Activated gamma-delta T cell treated with Interleukin-2 at 50 U/mL for 16 hours (primary cell): ENCODE measurements around the gene PSMB7.

Experiments used
- DNase-seq: peaks from one replicate; pipeline ENCODE4 v3.0.0-alpha.2; 2020

Gene PSMB7

DNA sequence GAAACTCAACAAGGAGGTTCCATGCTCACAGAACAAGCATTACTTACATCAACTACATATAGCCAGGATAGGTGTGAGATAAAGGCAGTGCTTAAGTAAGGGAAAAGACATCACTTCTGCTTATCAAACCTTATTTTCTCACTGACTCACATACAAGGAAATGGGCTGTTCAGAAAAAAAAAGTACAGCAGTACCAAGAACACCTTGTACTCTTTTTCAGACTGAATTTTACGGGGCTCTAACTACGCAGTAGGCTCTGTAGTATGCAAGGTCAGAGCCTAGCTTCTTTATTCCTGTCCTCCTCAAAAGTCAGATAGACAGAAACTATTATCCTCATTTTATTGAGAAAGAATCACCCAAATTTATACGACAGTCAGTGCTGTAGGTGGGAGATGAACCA, 5.8 kb downstream of the PSMB7 start:
- DNase-seq, result no peak

DNA sequence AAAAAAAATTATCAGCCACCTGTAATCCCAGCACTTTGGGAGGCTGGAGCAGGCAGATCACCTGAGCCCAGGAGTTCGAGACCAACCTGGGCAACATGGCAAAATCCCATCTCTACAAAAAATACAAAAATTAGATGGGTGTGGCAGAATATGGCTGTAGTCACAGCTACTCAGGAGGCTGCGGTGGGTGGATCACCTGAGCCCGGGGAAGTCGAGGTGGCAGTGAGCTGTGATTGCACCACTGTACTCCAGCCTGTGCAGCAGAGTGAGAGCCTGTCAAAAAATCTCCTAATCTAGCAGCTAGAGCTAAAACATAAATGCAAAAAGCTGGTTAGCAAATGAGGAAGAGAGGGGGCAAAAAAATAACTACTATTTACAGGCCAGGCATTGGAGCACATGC, 12.0 kb downstream of the PSMB7 start:
- DNase-seq, result no peak

DNA sequence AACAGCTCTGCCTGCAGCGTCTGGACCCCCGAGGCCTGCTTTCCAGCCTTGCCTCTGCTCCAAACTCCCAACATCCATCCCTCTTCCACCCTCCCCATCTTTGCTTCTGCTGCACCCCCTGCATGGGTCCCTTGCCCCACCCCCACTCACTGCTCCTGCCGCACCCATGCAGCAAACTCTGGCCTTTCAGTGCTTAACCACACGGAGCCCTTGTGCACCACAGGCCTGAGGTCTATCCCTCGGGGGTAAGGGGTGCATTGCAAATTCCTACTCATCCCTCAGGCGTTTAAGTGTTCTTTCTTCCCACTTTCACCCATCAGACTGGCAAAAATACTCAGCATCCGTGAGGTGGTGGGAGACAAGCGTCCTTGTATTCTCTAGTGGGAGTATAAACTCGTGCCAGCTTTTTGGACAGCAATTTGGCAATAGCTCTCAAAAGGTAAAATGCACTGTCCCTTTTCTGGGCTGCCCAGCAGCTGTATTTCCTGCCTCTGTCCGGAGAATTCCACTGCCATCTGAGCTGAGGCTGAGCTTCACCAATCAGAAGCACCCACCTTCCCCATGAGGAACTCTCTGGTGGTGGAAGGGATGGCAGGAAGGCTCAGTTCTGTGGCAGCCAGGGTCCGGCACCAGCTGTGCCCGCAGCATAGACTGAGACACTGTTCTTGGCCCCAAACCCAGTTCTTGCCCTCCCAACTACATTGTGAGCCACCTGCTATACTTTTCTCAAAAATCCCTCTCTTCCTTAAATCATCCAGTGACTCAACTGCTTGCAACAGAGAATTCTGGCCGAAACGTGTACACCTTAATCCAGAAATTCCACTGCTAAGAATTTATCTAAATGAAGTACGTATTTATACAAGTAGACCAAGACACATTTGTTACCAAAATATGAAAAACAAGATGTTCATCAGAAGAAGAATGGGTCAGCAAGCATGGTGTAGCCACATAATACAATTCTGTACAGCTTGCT, 15.0 kb downstream of the PSMB7 start:
- no peak for DNase-seq

DNA sequence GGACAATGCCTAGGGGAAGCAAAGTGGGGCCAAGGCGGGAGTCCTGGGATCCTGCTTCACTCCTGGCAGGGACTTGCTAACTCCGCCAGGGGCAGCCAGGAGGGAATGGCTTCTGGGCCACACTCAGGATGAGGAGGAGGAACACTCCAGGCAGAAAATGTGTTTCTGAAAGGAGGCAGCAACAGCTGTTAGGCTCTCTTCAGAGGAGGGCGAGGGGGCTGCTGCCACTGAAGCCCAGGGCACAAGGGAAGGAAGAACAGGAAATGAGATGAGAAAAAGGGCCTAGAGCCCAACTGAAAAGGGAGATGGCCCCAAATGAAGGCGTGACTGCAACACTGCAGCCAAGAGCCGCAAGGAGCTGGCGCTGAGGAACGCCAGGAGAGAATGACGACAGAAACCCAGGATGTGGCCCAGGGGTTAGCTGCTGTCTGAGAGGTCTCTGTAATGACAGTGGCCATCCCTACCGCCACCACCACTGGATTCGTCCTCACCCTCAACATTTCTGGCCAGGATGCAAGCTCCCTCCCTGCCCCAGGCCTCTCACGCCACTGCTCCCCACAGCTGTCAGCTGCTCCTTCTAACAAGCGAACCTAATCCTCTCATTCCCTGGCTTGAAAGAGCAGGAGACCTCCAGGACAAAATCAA, 15.8 kb downstream of the PSMB7 start:
- DNase-seq, result no peak

DNA sequence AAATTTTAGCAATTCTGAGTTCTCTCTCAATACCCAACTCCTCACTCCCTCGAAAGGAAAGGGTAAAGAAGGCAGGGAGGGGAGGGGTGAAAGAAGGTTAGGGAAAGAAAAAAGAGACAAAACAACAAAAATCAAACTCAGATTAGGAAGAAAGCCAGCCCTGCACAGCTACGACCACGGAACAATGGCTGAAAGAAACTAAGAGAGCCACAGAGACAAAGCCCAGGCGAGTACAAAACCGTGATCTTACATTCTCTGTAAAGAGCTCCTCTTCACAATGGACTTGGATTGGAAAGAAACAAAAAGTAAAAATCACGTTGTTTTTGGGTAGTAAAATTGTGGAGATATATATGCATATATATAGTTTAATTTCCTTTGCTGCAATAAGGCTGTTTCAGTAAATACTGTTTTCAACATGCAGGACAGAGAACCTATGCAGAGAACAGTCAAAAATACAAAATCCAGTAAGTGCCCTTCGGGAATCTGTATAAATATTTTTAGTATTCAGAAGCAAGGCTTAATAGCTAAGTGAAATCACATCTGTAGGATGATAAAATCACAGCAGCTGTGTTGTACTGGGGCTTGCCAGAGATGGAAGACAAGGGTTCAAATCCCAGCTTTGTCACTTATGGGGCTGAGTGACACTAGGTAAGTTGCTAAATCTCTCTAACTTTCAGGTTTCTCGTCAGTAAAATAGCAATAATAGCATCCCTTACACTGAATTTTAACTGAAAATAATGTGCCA, 16.9 kb downstream of the PSMB7 start:
- DNase-seq, result no peak

DNA sequence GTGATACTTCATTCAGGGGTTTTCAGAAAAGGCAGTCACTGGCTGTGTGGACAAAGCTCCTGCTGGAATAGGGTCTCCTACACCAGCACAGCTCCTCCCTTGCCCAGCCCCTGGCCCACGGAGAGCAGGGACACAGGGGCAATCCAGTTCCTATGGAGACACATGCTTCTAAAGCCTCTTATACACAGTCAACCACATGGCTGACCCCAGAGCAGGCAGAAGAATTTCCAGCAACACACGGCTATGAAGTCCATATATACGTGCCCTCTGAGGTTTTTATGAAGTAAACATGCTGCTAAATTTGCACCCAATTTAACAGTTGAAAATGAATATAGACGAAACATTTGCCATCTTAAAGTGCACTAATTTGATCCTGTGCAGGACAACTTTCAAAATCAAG, 19.4 kb downstream of the PSMB7 start:
- DNase-seq, result no peak

DNA sequence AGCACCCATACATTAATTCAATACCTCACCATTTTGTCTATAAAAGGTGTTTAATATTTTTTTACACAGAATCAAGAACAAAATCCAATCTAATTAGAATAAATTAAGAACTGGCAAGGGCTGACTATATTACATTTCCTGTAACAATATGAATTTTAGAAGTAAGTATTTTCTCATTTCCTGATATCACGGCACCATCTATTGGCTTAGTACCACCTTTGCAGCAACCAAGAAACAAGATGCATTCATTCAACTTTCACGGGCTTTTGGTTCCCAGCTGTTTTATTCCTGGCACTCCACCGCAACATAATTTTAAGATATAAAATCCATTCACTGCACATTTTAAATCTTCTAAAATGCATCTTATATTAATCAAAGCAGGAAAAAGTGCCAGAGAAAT, 20.6 kb downstream of the PSMB7 start:
- no peak for DNase-seq

DNA sequence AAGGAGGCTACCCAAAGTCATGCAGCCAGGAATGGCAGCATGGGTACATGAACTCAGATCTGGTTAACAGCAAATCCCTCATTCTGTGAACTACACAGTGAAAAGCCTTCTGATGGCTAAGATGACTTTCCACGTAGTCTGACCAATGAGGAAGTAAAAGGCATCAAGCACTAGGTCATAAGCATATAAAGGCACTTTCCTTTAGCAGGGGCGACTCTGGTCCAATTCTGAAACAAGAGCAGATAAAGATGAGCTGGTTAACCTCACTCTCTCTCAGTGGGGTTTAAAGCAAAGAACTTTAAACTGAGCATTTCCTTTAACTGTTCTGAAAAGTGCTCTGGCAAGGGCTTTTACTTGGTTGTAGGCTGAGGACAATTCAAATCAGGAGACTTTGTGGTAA, 21.1 kb downstream of the PSMB7 start:
- no peak for DNase-seq

DNA sequence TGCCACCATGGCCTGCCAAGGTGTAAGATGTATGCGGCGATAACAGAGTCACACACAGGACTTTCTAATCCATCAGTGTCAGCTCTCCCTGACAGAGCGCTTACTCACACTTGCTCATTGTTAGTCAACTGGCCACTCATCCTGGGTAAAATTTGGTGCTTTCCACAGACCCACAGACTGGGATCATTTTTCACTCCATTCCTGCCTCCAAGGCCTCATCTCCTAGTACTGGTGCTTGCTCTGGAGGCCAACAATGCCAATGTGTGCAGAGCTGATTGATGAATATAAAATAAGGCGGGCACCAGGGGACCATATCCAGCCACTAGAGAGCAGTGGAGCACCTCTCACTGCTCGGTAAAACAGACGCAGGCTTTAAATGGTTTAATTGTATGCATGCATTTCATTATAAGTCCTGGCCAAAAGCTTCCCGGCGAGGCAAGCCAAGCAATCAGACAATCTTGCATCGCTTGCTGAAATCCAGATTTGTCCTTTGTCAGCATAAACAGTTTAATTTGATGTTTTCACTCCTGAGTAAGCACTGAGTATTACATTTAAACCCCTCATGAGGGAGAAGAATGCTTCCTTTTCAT, 22.3 kb downstream of the PSMB7 start:
- DNase-seq, result no peak

DNA sequence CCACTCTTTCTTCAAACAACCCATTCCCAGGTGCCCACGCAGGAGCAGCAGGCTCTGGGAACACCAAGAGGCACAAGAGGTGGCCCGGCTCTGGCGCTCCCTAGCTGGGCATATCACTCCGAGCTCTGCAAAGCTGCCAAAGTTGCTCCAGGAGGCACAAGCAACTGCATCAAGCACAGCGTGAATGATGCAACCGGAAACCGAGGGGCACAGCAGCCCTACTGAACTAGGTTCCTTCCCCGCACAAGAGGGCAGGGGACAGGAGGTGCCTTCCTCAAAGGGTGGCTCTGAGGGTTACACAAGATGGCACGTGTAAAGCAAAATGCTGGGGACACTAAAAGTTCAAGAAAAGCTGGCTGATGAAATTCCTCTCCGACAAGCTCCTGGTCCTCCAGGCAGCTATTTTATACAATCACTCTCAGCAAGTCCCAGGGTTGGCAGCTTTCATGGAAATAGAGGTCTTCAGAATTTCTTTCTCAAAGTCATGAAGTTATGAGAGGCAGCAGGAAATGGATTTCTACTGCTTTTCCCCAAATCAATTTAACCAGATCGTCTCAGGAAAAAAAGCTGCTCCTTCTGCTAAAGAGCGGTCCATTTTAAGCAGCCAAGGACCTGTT, 22.9 kb downstream of the PSMB7 start:
- no peak for DNase-seq

DNA sequence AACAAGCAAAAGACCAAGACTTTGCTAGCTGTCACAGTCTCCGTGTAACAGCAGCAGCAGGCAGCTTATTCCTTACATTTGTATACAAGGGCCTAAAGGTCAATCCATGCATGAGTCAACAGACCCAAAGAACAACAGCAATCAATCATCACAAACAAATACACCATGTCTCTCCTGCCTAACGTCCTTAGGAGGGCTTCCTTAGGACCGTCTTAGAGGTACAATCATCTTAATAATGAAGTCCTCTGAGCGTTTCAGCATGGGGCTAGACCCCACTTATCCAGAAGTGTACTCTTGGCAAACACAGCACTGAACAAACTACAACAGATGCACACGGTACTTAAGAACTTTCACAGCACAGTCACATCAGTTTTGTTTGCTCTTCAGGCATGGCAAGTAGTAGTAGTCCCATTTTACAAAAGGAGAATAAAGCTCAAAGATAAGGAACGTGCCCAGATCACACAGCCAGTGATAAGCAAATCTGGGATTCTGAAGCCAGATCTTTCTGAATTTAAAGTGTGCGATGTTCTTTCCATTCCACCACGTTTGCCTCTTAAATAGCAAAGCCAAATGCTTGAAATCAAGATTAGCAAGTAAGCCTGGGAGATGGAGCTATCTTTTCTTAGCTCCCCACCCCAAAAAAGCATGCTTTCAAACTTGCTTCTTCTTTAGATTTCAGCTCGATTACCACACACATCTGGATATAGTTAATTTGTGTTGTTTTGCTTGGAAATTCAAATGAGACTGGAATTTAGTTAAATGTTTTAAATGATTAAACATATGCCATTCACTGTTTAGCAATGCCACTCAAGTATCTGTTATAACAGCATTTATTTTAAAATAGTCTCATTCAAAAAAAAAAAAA, 24.2 kb downstream of the PSMB7 start:
- DNase-seq, result no peak

DNA sequence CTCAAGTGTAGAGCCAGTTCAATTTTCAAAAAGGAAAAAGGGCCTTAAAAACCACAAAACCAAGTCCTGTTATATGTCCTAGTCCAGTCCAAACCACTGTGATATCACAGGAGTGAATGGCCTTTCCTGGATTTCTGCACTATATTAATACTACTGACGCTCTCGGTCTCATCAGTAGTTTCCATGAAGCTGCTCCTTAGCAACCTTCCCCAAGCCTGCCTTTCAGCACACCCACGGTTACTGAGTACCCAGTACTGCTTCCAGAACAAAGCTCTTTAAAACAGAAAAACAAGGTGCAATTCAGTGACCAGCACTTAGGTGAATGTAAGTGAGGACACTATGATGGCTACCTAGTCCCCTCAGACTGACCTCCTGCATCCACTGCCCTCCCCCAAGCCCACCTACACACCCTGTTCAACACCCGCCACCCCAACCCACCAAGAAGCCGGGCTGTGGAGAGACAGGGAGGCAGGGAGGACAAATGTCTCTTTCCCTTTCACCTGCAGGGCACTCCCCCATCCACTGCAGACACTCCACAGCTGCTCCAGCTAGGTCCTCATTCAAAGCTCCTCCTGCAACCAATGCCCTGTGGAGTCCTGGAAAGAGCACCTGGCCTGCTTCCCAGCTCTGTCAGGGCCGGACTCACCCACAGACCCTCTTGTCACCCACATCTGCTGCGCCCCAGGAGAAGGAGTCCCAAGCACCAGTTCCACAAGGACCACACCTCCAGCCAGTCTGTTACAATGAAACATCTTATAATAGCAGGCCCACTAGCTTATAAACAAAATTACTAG, 25.9 kb downstream of the PSMB7 start:
- DNase-seq, result no peak

DNA sequence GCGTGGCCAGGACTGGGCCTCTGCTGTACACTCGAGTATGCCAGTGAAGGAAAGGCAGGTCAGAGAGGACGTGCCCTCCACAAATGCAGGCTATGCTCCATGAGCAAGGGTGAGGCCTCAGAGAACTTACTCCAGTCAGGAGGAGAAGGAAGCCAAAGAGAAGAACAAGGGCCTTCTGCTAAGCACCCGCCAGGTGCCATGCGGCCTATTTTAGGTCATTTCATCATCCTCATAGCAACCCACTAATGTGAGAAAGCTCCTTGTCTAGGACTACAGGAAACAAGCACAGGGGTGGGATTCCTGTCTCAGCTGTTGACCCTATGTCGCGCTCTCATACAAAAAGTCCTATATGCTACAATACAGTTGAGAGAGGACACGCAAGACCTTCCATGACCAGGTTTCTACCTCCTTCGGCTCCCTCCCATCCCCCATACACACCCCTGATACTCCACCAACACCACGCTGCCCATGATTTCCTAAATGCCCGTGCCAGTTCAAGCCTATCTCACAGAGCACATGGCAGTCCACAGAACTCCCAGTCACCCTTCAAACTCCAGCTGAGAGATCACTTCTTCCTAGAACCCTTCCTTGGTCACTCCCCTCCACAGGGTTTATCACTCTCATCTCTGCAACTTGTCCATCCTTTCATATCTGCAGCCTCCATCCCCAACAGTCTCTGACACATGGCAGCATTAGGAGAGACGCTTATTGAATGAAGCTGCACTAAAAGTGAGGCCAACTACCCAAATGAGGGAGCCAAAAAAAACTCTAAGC, 26.8 kb downstream of the PSMB7 start:
- no peak for DNase-seq

DNA sequence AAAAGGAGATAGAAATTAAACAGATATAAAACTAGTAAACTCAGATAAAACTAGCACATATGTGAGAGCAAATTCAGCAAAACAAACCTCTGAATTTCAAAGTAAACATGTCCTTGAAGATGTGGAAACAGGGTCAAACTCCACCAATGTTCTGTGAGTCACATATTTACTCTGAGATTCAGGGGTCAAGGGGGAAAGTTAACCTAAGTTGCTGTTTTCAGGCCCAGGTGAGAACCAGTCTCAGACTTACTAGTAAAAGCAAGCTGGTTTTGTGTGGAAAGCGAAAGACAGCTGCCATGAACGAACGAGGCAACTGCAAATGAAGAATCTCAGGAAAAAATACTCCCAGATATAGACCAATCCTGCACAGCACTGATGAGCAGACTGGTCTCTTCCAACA, 29.0 kb downstream of the PSMB7 start:
- no peak for DNase-seq

DNA sequence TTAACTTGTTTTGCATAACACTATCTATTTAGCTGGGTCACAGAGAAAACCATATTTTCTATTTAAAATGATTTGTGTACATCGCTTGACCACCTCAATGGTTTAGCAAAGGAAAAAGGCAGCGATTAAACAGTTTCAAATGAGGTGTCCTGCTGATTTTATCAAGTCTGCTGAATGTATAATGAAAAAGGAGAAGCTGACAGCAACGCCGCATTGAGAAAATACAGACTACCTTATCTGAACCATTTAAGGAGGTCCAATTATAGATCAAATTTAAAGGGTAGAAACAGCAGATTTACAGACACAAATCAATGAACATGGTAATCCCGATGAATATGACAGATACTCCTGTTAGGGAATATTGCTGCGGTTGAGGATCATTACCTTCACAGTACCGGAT, 29.6 kb downstream of the PSMB7 start:
- DNase-seq, result no peak

DNA sequence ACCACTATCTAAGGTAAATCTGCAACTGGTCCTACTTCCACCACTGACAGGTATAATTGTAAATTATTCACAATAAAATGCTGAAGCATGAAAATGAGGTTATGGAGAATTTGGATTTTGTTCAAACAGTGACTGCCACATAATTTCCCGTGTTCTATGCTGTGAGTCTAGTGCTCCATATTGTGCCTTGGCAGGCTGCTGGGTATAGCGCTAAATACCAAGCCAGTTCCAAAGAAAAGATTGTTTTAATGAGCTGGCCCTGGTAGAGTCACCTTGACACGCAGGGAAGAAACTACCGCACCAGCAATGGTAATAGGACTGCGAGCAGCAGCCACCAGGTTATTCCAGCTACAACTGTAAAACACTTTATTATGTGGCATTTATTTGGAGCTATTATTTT, 30.4 kb downstream of the PSMB7 start:
- no peak for DNase-seq

DNA sequence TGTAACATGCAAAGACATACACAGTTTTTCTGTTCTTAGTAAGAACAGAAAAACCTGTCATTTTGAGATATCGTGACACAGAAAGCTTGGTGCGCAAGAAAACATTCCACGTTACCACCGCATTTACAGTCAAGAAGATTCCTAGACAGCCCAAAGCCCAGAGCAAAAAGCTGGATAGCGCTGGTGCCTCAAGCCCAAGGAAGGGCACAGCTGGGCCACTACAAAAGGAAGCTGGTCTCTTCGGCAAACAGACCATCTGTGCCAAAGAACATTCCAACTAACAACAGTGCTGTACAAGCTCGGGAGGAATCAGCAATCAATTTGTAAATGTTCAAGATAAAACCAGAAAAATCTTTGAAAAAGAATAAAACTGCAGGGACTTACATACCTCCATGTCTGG, 31.0 kb downstream of the PSMB7 start:
- DNase-seq, result no peak

DNA sequence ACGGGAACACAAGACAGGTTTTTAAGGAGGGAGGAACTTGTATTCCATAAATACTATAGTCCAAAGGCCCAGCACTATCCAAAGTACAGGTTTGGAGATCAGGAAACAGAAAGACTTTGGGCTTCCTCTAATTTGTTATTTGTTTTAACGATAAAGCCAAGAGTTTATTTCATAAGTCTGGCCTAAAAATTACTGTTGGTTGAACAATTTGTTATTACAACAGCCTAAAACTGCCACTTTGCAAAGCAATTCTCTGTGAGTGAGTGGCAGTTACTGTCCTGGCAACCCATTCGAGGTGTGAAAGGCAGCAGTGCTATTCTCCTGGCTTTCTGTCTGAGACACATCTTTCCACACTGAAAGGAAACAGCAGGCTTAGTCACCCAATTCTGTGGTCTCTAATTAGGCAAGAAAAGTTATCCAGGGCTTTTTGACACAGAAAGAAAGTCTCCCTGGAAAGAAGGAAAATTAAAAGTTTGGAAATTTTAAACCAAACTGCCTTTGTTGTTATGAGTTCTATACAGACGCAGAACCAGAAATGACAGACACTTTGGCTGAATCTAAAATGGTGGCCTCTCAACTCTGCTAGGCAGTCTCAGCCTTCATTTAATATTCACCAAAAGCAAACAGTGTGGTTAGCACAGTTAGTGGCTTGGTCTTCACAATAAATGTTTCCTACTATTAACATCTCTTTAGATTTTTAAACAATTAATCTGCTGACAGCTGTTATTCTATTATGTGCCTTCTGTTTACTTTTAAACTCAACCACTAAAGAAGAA, 33.9 kb downstream of the PSMB7 start:
- DNase-seq, result no peak
